Effector memory CD4-positive, alpha-beta T cell (primary cell): Measurements from ENCODE around the gene IL26.
"Not testable (repeated sequence)": the region's sequence is repeated elsewhere in the genome, so short reads cannot be mapped to it uniquely, and the experiment has no call there.

Experiments used
- DNase-seq, 3 donors: peaks; one replicate each; pipeline ENCODE4 v3.0.0-alpha.2; 2020
- H3K27ac ChIP-seq: 2 replicates; pipeline ENCODE4 v1.7.0; 2013; ENCODE audit warnings: mild to moderate bottlenecking, low read length, moderate library complexity; ENCODE audit not compliant: insufficient read depth, poor library complexity, severe bottlenecking
- H3K27me3 ChIP-seq: replicated peaks from 2 replicates; pipeline ENCODE4 v1.7.0; 2013; ENCODE audit warnings: mild to moderate bottlenecking, low read length; ENCODE audit not compliant: insufficient read depth, control insufficient read depth, poor library complexity, severe bottlenecking
- H3K36me3 ChIP-seq: 2 replicates; pipeline ENCODE4 v1.7.0; 2013; ENCODE audit warnings: mild to moderate bottlenecking, low read length, moderate library complexity; ENCODE audit not compliant: control insufficient read depth, insufficient read depth
- H3K4me1 ChIP-seq: 2 replicates; pipeline ENCODE4 v1.7.0; 2013; ENCODE audit warnings: low read length, mild to moderate bottlenecking; ENCODE audit not compliant: control insufficient read depth, insufficient read depth, poor library complexity, severe bottlenecking
- H3K4me3 ChIP-seq: 2 replicates; pipeline ENCODE4 v1.7.0; 2013; ENCODE audit warnings: low read length, low read depth, mild to moderate bottlenecking; ENCODE audit not compliant: insufficient read depth, poor library complexity, severe bottlenecking
- H3K9me3 ChIP-seq: 2 replicates; pipeline ENCODE4 v1.7.0; 2013; ENCODE audit warnings: mild to moderate bottlenecking, low read length, moderate library complexity; ENCODE audit not compliant: control insufficient read depth

The IL26 gene

GRCh38 chr12:68178184-68178583 is 47.4 kb downstream of the IL26 start:
- H3K9me3 ChIP-seq = no peaks in the 10 kb centered on the region
- peaks cover 36% of the 10 kb centered on the region for H3K4me1 ChIP-seq
- H3K36me3 ChIP-seq = no peaks in the 10 kb centered on the region
- no peaks in the 10 kb centered on the region for H3K27me3 ChIP-seq
- DNase-seq = no peak
- H3K4me3 ChIP-seq = no peak overlapping the region
- H3K27ac ChIP-seq = no peak overlapping the region

- no peak for DNase-seq
- Histone ChIP-seq H3K27me3 (no peaks in the 10 kb centered on the region), H3K4me1 (peaks cover 36% of the 10 kb centered on the region), H3K36me3 (no peaks in the 10 kb centered on the region), H3K4me3 (no peak overlapping the region), H3K27ac (peak overlapping the region; percentile 37), H3K9me3 (no peaks in the 10 kb centered on the region)
Measured at GRCh38 chr12:68177562-68177961, 48.0 kb downstream of the IL26 start.

GRCh38 chr12:68176257-68176656 is 49.4 kb downstream of the IL26 start:
- no peak for DNase-seq
- Histone ChIP-seq H3K36me3 (no peaks in the 10 kb centered on the region), H3K27me3 (no peaks in the 10 kb centered on the region), H3K4me1 (peaks cover 30% of the 10 kb centered on the region), H3K27ac (peak overlapping the region; percentile 70), H3K9me3 (no peaks in the 10 kb centered on the region), H3K4me3 (no peak overlapping the region)

- peak overlapping the region; percentile 70 for H3K27ac ChIP-seq
- H3K27me3 ChIP-seq = no peaks in the 10 kb centered on the region
- no peaks in the 10 kb centered on the region for H3K36me3 ChIP-seq
- no peaks in the 10 kb centered on the region for H3K9me3 ChIP-seq
- peak; percentile 49 to 57 (median 55) for DNase-seq
- H3K4me3 ChIP-seq = peak overlapping the region; percentile 20
- H3K4me1 ChIP-seq = peaks cover 27% of the 10 kb centered on the region
Measured at GRCh38 chr12:68175557-68176061, 50.0 kb downstream of the IL26 start.

GRCh38 chr12:68174761-68175160 is 50.8 kb downstream of the IL26 start:
- H3K4me3 ChIP-seq = not testable (repeated sequence)

DNA sequence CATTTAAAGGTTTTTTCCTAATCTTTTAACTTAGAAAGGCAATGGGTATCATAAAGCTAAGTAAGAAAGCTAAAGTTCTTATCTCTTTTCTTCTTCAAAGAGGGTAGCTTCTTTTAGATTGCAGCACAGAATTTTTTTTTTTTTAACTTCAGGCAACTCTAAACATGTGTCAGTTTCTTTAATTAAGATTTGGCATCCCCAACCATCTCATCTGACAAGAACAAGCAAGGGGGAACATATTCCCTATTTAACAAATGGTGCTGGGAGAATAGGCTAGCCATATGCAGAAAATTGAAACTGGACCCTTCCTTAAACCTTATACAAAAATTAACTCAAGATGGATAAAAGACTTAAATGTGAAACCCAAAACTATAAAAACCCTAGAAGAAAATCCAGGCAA is 51.8 kb downstream of the IL26 start:
- Histone ChIP-seq H3K27me3 (no peaks in the 10 kb centered on the region), H3K4me1 (peaks cover 27% of the 10 kb centered on the region), H3K4me3 (no peak overlapping the region), H3K9me3 (no peaks in the 10 kb centered on the region), H3K36me3 (no peaks in the 10 kb centered on the region), H3K27ac (no peak overlapping the region)
- DNase-seq = no peak

More at GRCh38 chr12:68174761-68175160, 50.8 kb downstream of the IL26 start:
- Histone ChIP-seq H3K4me1 (peaks cover 27% of the 10 kb centered on the region), H3K27ac (peak overlapping the region; percentile 70)
- H3K36me3 ChIP-seq, DNase-seq, H3K9me3 ChIP-seq, H3K27me3 ChIP-seq: not testable (repeated sequence)

DNA sequence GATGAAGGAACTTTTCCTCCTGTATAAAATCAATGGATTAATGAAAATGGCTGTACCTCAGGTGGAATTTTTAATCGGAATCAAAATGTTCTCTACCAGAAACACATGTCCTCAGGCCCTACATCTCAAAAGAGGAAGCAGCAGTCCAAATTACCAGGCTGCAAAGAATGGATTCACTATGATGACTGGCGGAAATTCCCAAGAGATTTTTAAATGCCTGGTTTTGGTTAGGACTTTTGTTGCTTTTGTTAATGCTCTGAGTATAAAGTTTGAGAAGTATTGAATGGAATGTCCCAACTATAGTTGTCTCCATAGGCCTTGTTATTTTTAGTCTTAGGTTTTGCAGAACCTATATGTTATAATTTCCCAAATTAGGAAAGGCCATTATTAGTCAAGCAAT is 54.9 kb downstream of the IL26 start:
- H3K4me1 ChIP-seq = peaks cover under 1% of the 10 kb centered on the region
- H3K27ac ChIP-seq = no peak overlapping the region
- H3K27me3 ChIP-seq = no peaks in the 10 kb centered on the region
- H3K4me3 ChIP-seq = no peak overlapping the region
- no peaks in the 10 kb centered on the region for H3K9me3 ChIP-seq
- no peaks in the 10 kb centered on the region for H3K36me3 ChIP-seq
- DNase-seq = no peak

GRCh38 chr12:68169213-68169889 is 56.3 kb downstream of the IL26 start:
- H3K36me3 ChIP-seq = no peaks in the 10 kb centered on the region
- H3K27me3 ChIP-seq = no peaks in the 10 kb centered on the region
- no peak for DNase-seq
- H3K4me1 ChIP-seq = no peaks in the 10 kb centered on the region
- no peak overlapping the region for H3K4me3 ChIP-seq
- no peaks in the 10 kb centered on the region for H3K9me3 ChIP-seq
- no peak overlapping the region for H3K27ac ChIP-seq

DNA sequence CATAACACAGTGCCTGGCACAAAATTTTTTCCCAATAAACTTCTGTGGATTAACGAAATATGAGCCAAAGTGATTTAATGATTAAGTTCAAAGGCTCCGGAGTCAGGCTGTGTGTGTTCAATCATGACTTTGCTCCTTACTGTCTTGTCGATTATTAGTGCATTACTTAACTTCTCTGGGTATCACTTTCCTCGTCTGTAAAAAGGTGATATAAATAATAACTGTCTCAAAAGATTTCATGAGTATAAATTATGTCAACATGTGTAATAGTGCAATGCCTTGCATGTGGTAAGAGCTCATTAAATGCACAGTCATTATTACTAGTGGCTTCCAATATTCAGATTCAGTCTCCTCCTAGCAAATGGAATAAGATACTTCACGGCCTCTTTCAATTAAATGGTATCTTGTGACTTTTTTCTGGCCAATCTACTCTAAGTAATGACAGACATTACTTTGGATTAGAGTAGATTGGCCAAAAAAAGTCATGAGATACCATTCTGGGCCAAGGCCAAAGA is 59.2 kb downstream of the IL26 start:
- Histone ChIP-seq H3K36me3 (no peaks in the 10 kb centered on the region), H3K27me3 (no peaks in the 10 kb centered on the region), H3K9me3 (no peaks in the 10 kb centered on the region), H3K27ac (no peak overlapping the region), H3K4me3 (no peak overlapping the region), H3K4me1 (no peaks in the 10 kb centered on the region)
- DNase-seq = no peak

DNA sequence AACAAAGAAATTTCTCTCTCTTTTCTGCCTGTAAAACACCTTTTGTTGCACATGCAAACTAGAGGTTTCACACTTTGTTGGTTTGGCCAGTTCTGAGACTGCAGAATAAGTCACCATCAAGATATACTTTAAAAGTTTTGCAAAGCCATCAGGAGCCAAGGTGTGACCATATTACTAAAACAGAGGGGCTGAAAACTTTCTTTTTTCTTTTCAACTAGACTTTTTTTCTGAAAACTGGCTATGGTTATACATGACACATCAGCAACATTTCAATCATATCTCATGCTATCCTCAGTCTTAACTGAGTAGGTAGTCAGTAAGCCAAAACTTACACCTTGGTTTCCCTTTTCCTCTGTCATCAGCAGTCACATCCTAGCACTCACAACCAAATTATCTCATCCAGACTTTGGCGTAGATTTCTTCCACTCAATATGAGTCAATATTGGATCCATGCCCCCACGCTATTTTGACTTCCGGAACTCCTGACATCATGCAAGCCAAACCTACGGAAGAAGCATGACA is 62.0 kb downstream of the IL26 start:
- H3K27me3 ChIP-seq = no peaks in the 10 kb centered on the region
- no peaks in the 10 kb centered on the region for H3K36me3 ChIP-seq
- H3K9me3 ChIP-seq = no peaks in the 10 kb centered on the region
- no peak overlapping the region for H3K4me3 ChIP-seq
- DNase-seq = no peak
- H3K4me1 ChIP-seq = no peaks in the 10 kb centered on the region
- no peak overlapping the region for H3K27ac ChIP-seq
